SIG-M5 (cell line): ENCODE results near the gene WFS1.

Source experiments
- DNase-seq: peaks from one replicate; lab custom pipeline; 2025; lab: John Stamatoyannopoulos, UW

Gene WFS1

GRCh38 chr4:6325788-6326290 is 56.2 kb downstream of the WFS1 start:
- DNase-seq, result no peak

GRCh38 chr4:6326312-6327060 is 56.8 kb downstream of the WFS1 start:
- no peak for DNase-seq

- DNase-seq, result no peak
These were observed 57.7 kb downstream of the WFS1 start for GRCh38 chr4:6327220-6327917.

GRCh38 chr4:6328526-6328925 is 58.9 kb downstream of the WFS1 start:
- DNase-seq, result no peak

- no peak for DNase-seq
These were observed 60.1 kb downstream of the WFS1 start for GRCh38 chr4:6329478-6330383.

GRCh38 chr4:6330384-6330767 is 60.7 kb downstream of the WFS1 start:
- DNase-seq, result no peak

- DNase-seq, result no peak
These were observed 61.4 kb downstream of the WFS1 start for GRCh38 chr4:6331018-6331417.

GRCh38 chr4:6331468-6331867 is 61.8 kb downstream of the WFS1 start:
- no peak for DNase-seq

- no peak for DNase-seq
These were observed 62.5 kb downstream of the WFS1 start for GRCh38 chr4:6332042-6332668.

GRCh38 chr4:6332669-6333050 is 63.0 kb downstream of the WFS1 start:
- DNase-seq, result no peak

- no peak for DNase-seq
These were observed 63.9 kb downstream of the WFS1 start for GRCh38 chr4:6333301-6334202.

GRCh38 chr4:6334203-6334887 is 64.7 kb downstream of the WFS1 start:
- DNase-seq, result no peak

GRCh38 chr4:6335040-6335590 is 65.5 kb downstream of the WFS1 start:
- DNase-seq, result no peak

- no peak for DNase-seq
These were observed 66.5 kb downstream of the WFS1 start for GRCh38 chr4:6336166-6336565.

GRCh38 chr4:6337331-6337935 is 67.8 kb downstream of the WFS1 start:
- no peak for DNase-seq

- DNase-seq, result no peak
These were observed 68.7 kb downstream of the WFS1 start for GRCh38 chr4:6338175-6338950.

GRCh38 chr4:6338951-6339817 is 69.5 kb downstream of the WFS1 start:
- DNase-seq, result no peak
